HAP-1 (cell line): ENCODE results near the gene MPDZ.

Source experiments
- DNase-seq, 2 experiments: peaks; one replicate each; pipeline ENCODE4 v3.0.0-alpha.2; 2016 to 2020; ENCODE audit warnings: low spot score in 2 of 2
- H3K27me3 ChIP-seq: fragments of 250-450 bp; sonication (Bioruptor Pico); 2 replicates; pipeline ENCODE4 v1.5.1; 2020; ENCODE audit warnings: low read depth, mild to moderate bottlenecking, moderate library complexity
- H3K36me3 ChIP-seq: fragments of 250-450 bp; sonication (Bioruptor Pico); replicated peaks from 2 replicates; pipeline ENCODE4 v1.5.1; 2020; ENCODE audit warnings: mild to moderate bottlenecking
- H3K4me1 ChIP-seq: fragments of 250-450 bp; sonication (Bioruptor Pico); 2 replicates; pipeline ENCODE4 v1.5.1; 2020; ENCODE audit warnings: mild to moderate bottlenecking
- H3K4me3 ChIP-seq: fragments of 250-450 bp; sonication (Bioruptor Pico); 2 replicates; pipeline ENCODE4 v1.5.1; 2020; ENCODE audit warnings: mild to moderate bottlenecking, moderate library complexity
- H3K9me3 ChIP-seq: fragments of 250-450 bp; sonication (Bioruptor Pico); 2 replicates; pipeline ENCODE4 v1.5.1; 2020; ENCODE audit warnings: mild to moderate bottlenecking, moderate library complexity
- in situ Hi-C: fragments of 300-500 bp; cut with MboI; formaldehyde crosslinking; loops from 3 replicates; pipeline ENCODE4 v1.14.3; 2020; ENCODE audit warnings: low sequenced_read_pairs, inconsistent platforms, mixed read lengths

MPDZ gene

DNA sequence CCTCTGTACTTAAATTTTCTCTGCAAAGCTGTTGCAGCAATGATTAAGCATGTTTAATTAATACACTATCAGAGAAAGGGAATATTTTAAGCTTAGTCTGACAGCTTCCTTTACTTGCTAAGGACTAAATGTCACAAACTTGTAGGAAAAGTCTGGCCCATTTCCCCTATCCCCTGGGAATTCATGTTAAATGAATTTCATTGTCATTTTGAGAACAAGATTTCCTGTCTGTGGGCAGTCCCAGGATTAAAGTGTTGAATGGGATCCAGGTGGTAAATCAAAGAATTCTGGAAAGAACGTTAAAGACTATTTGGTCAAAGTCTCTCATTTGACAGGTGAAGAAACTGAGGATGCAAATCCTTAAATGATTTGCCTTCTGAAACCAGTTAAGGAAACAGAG is 214.8 kb downstream of the MPDZ start:
- DNase-seq, result no peak
- no peak overlapping the region for H3K4me3 ChIP-seq
- H3K27me3 ChIP-seq, result no peaks in the 10 kb centered on the region
- no peaks in the 10 kb centered on the region for H3K36me3 ChIP-seq
- no peaks in the 10 kb centered on the region for H3K9me3 ChIP-seq
- in situ Hi-C loops, result no loop called here
- H3K4me1 ChIP-seq, result no peaks in the 10 kb centered on the region; the same call in 1 of the 2 replicates

DNA sequence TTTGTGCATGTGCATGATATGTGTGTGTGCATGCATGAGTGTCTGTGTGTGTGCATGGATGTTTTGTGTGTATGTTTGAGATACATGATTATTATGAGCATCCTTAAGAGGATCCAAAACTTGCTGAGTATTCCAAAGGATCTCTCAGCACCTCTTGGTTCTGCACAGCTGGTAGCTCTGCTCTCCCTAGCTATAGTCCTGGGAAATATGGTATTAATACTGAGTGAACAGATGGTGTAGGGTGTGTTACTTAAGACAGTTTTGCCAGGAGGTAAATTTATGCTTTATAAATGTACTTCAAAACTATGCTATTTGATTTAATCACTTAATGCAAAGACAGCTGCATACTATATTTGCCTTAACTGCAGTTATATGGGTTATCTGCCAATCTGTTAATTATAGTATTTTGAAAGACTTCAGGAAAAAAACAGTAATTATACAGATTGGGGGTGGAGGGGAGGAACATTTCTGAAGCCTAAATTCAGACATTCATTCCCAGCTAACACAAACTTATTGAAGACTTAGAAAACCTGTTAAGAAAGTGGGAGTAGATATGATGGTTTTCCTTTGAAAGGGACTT is 215.5 kb downstream of the MPDZ start:
- Histone ChIP-seq H3K36me3 (no peaks in the 10 kb centered on the region), H3K9me3 (no peaks in the 10 kb centered on the region), H3K27me3 (no peaks in the 10 kb centered on the region), H3K4me1 (no peaks in the 10 kb centered on the region; the same call in 1 of the 2 replicates), H3K4me3 (no peak overlapping the region)
- in situ Hi-C loops, result no loop called here
- DNase-seq, result no peak

DNA sequence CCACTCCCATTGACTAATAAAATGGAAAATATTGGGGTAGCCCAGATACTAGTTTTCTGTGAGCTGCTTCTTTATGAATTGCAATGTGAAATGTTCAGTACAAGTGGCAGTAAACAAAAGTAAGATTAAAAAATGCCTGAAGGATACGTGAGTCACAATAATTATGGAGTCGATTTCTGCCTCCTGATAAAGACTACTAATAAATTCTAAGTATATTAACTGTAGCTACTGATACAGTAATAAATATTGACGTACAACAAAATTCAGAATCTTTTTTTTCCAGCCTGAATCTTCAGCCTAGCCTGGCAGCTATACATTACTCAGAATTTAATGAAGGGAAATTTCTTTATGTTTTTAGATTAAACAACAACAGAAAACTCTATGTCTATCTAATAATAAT is 218.1 kb downstream of the MPDZ start:
- Histone ChIP-seq H3K4me1 (no peaks in the 10 kb centered on the region), H3K4me3 (no peak overlapping the region), H3K27me3 (no peaks in the 10 kb centered on the region), H3K36me3 (no peaks in the 10 kb centered on the region), H3K9me3 (no peaks in the 10 kb centered on the region)
- no peak for DNase-seq
- in situ Hi-C loops, result no loop called here
